Smooth muscle cell of the umbilical artery (primary cell): ENCODE results near the gene OCEL1. TPM values are rescaled to one million over a fixed set of nuclear protein-coding genes. Genes with fewer than 3 reads are reported as not detected.

Source experiments
- total RNA-seq: library from RNA; depleted of rRNA; stranded (reverse); fragments of >200 nt; gene quantifications from 2 replicates; pipeline ENCODE4 v1.2.3, GENCODE V29; 2014

Gene OCEL1, protein sequence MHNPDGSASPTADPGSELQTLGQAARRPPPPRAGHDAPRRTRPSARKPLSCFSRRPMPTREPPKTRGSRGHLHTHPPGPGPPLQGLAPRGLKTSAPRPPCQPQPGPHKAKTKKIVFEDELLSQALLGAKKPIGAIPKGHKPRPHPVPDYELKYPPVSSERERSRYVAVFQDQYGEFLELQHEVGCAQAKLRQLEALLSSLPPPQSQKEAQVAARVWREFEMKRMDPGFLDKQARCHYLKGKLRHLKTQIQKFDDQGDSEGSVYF
- 4.3 and 5.3 TPM in 2 replicates for total RNA-seq

DNA sequence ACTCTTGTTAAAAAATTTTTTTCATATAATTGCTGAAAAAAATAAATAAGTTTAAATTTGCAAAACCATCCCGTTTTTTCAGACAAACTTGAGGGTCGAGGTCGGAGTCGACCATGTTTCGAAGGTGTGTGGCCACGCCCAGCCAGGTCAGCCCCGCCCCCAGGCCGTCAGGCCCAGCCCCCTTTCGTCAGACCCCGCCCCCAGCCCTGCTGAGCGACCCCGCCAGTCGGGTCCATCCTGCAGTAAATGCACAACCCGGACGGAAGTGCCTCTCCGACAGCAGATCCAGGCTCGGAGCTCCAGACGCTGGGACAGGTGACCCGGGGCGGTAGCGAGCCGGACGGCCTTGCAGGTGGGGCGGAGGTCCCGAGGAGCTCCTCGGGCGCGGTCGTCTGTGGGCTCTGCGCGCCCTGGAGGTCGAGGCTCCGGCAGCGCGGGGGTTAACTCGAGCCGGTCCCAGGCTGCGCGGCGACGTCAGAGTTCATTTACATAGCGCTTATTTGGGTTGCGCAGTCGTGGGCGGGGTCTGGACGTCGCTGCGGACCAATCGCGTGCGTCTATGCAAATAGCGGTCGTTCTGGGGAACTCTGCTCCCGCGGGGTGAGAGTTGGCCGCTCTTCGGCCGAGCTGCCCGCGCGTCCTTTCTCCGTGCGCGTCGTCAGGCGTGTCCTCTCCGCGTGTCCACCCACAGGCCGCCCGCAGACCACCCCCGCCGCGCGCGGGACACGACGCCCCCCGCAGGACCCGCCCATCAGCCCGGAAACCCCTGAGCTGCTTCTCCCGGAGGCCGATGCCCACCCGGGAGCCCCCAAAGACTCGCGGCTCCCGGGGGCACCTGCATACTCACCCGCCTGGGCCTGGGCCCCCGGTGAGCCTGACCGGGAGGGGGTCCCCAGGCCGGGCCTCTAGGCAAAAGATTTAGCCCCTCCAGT lies at the start of gene OCEL1:
OCEL1 (plus strand) TSS at position 225 of the 932 bp plus-strand sequence; CDS start at position 247, 22 bp downstream.

DNA sequence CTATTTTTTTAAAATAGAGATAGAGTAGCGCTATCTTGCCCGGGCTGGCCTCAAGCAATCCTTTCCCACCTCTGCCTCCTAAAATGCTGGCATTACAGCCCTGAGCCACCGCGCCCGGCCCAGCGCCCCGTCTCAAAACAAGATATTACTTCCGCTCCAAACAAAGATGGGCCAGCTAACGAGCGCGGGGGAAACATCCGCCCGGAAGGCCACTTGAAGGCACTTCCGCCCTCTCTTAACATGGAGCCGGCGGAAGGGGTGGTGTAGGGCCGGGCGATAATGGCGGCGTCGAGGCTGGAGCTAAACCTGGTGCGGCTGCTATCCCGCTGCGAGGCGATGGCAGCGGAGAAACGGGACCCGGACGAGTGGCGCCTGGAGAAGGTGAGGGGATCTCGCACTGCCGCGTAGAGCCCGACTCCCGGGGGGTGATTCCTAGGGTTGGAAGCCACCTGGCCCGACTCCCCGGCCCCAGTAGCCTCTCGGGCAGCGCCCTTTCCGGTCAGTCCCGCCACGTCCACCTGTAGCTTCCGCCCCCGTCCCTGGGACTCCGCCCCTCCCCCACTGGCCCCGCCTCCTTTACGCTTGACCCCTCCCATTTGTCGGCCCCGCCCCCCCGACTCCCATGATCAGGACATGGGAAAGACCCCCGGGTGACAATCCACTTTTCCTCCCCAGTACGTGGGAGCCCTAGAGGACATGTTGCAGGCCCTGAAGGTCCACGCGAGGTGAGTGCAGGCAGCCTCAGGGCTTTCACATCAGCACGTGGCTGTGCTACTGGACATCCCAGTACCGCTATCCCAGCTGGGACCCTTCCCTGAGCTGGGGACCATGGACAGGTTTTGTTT lies 10.7 kb upstream of the OCEL1 start, which contains the start of gene USE1:
USE1 (plus strand) TSS at position 231 of the 845 bp plus-strand sequence; CDS start at position 280, 49 bp downstream.

DNA sequence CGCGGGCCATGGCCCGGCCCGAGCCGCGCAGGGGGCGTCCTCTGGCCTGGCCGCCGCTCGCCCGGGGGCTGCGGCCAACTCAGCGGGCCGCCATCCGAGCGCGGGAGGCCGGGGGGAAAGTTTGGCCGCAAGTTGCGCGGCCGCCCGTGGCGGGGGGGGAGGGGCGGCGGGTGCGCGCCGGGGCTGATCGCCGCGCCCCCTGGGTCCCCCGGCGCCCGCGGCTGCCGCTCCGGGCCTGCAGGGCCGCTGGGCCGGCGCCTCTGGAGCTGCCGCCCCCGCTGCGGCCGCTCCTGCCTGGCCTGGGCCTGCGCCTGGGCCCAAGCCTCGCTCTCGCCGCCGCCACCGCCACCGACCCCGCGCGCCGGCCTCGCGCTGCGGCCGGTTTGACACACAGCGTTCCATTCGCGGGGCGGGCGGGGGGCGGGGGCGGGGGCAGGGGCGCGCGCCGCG lies 19.5 kb downstream of the OCEL1 start, which contains the start of gene NR2F6:
NR2F6 (minus strand) TSS at position 385 of the 450 bp plus-strand sequence. CDS start 699 bp downstream, outside the sequence.

DNA sequence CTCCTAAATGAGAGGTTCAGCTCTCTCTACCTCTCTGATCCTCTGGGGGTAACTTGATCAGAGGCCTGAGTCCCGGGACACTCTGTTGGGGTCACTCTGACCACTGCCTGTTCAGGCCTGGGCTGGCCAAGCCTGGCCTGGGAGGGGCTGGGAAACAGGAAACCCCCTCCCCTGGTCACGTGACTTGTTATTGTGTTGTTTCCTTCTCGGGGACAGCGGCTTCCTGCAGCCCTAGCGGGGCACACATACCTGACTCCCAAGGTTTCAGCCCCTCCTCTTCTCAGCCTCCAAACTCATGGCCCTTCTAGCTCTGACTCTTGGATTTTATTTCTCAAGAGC lies 38.6 kb downstream of the OCEL1 start, which contains the start of gene USHBP1:
USHBP1 (minus strand) TSS at position 105 of the 339 bp plus-strand sequence. CDS start 446 bp downstream, outside the sequence.

DNA sequence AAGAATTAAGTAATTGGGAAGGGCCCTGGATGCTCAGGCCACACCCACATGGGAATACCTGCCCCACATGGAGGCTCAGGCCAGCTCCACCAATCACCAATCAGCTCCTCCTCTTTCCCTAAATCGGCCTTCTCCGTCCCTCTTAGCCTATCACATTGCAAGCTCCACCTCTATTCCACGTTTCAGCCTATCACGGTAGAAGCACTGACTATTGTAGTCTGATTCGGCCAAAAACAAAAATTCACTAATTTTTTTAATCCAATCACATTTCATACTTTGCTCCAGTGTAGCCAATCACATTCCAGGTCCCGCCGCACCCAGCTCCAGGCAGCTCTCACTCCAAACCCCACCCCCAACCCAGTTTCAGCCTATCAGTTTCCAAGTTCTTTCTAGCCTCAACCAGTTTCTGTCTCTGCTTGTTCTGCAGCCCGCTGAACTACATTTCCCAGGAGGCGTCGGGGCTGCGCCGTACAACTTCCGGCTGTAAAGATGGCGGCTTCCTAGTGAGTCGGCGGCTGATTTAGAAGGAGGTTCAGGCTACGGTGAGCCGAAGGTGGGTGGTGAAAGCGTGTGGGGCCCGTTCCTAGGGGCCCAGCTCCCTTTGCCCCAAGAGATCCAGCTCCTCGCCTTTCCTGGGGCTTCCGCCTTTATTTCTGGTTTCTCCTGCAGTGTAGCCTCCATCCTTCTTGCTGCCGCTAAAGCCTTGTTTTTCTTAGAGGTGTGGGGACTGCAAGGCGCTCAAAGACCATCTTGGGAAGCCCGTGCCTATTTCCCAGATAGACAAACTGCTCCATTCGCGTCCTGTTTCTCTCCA lies 41.2 kb downstream of the OCEL1 start, which contains the start of gene BABAM1:
BABAM1 (plus strand) TSS at position 469 of the 814 bp plus-strand sequence. CDS start 1,364 bp downstream, outside the sequence.

Other genes with a start within 250 kb of the OCEL1 start
- gene CPAMD8, start 199.4 kb upstream of the OCEL1 start, total RNA-seq = 0.23 and 0.59 TPM in 2 replicates
- 1.8 and 2.8 TPM in 2 replicates for gene HAUS8, start 150.8 kb upstream of the OCEL1 start, total RNA-seq
- gene MYO9B, start 150.4 kb upstream of the OCEL1 start, total RNA-seq = 75.4 and 148 TPM in 2 replicates
- 16.6 and 19.0 TPM in 2 replicates for gene USE1, start 10.9 kb upstream of the OCEL1 start, total RNA-seq
- gene NR2F6, start 19.7 kb downstream of the OCEL1 start, total RNA-seq = 44.4 and 54.9 TPM in 2 replicates
- gene USHBP1, start 38.5 kb downstream of the OCEL1 start, total RNA-seq = 0.05 TPM in 1 of 2 replicates, not detected in the other
- gene BABAM1, start 41.2 kb downstream of the OCEL1 start, total RNA-seq = 75.2 and 78.1 TPM in 2 replicates
- gene ANKLE1, start 55.7 kb downstream of the OCEL1 start, total RNA-seq = 0.51 and 0.59 TPM in 2 replicates
- gene ABHD8, start 77.2 kb downstream of the OCEL1 start, total RNA-seq = 11.6 and 14.0 TPM in 2 replicates
- gene MRPL34, start 79.6 kb downstream of the OCEL1 start, total RNA-seq = 21.4 and 23.2 TPM in 2 replicates
- 27.3 and 37.1 TPM in 2 replicates for gene DDA1, start 83.3 kb downstream of the OCEL1 start, total RNA-seq
- gene ANO8, start 108.6 kb downstream of the OCEL1 start, total RNA-seq = 4.5 and 7.6 TPM in 2 replicates
- 17.2 and 17.4 TPM in 2 replicates for gene GTPBP3, start 111.3 kb downstream of the OCEL1 start, total RNA-seq
- not detected in 2 replicates for gene PLVAP, start 151.1 kb downstream of the OCEL1 start, total RNA-seq
- not detected in 2 replicates for gene CCDC194, start 168.0 kb downstream of the OCEL1 start, total RNA-seq
- gene BST2, start 179.4 kb downstream of the OCEL1 start, total RNA-seq = 0.92 and 4.5 TPM in 2 replicates
- 32.3 and 41.0 TPM in 2 replicates for gene MVB12A, start 193.8 kb downstream of the OCEL1 start, total RNA-seq
- under 0.01 TPM in 1 of 2 replicates, not detected in the other for gene TMEM221, start 222.4 kb downstream of the OCEL1 start, total RNA-seq
- gene NXNL1, start 234.7 kb downstream of the OCEL1 start, total RNA-seq = not detected in 2 replicates
- 17.4 and 17.8 TPM in 2 replicates for gene SLC27A1, start 244.3 kb downstream of the OCEL1 start, total RNA-seq